A673 (cell line): ENCODE results near the gene POM121L2.

Experiments
- CTCF ChIP-seq: fragments of 300-800, 200-600 bp; sonication (generic); conservative IDR thresholded peaks from 2 replicates; pipeline ENCODE4 v1.5.1; 2017; ENCODE audit warnings: low read depth, mild to moderate bottlenecking, antibody characterized with exemption, low read length, moderate library complexity, mixed read lengths
- EZH2 ChIP-seq: fragments of 200-600 bp; sonication (generic); IDR thresholded peaks from 2 replicates; pipeline ENCODE4 v1.6.1; 2017; ENCODE audit warnings: borderline replicate concordance, low read depth, mild to moderate bottlenecking, mixed read lengths, antibody characterized with exemption, low read length; ENCODE audit not compliant: poor library complexity, severe bottlenecking

GRCh38 chr6:27318973-27319372, 6.9 kb upstream of the POM121L2 start:
- TF ChIP-seq CTCF (no peak), EZH2 (no peak)
